GM12891 (cell line): ENCODE results near the gene TBC1D22A.

Source experiments
- DNase-seq: peaks from one replicate; pipeline ENCODE4 v3.0.0; 2011; ENCODE audit warnings: low spot score; ENCODE audit not compliant: insufficient read length
- FAIRE-seq: peaks from 2 replicates; lab custom pipeline; 2011; peaks lifted over from hg19 to GRCh38; lab: Jason Lieb, UNC
- PAX5 ChIP-seq: IDR thresholded peaks from 2 replicates; pipeline ENCODE4 v1.6.1; 2011; ENCODE audit warnings: low read length, moderate library complexity, mild to moderate bottlenecking; ENCODE audit not compliant: insufficient read depth, severe bottlenecking
- POLR2A ChIP-seq: IDR thresholded peaks from 2 replicates; pipeline ENCODE4 v1.6.1; 2011; ENCODE audit warnings: low read depth, low read length, control low read depth
- POLR2AphosphoS5 ChIP-seq: IDR thresholded peaks from 2 replicates; pipeline ENCODE4 v1.6.1; 2011; ENCODE audit warnings: low read depth, low read length, control low read depth
- POU2F2 ChIP-seq: IDR thresholded peaks from 2 replicates; pipeline ENCODE4 v1.6.1; 2011; ENCODE audit warnings: low read depth, mild to moderate bottlenecking, control low read depth, low read length, moderate library complexity
- SPI1 ChIP-seq: IDR thresholded peaks from 2 replicates; pipeline ENCODE4 v1.6.1; 2011; ENCODE audit warnings: low read depth, low read length, control low read depth
- TAF1 ChIP-seq: IDR thresholded peaks from 2 replicates; pipeline ENCODE4 v1.6.1; 2011; ENCODE audit warnings: low read depth, low read length, control low read depth

TBC1D22A gene

GRCh38 chr22:46844606-46845210, 82.3 kb downstream of the TBC1D22A start:
- FAIRE-seq (no peak), DNase-seq (no peak)
- TF ChIP-seq POLR2AphosphoS5 (no peak), TAF1 (no peak), SPI1 (no peak), PAX5 (no peak), POU2F2 (no peak), POLR2A (no peak)

GRCh38 chr22:46845296-46846149, 83.1 kb downstream of the TBC1D22A start:
- no peak for DNase-seq
- no peak for FAIRE-seq
- TF ChIP-seq POU2F2: no peak
- TF ChIP-seq TAF1: no peak
- no peak for TF ChIP-seq POLR2A
- no peak for TF ChIP-seq PAX5
- TF ChIP-seq SPI1: no peak
- no peak for TF ChIP-seq POLR2AphosphoS5

- no peak for FAIRE-seq
- DNase-seq: no peak
- no peak for TF ChIP-seq SPI1
These were observed 83.8 kb downstream of the TBC1D22A start for GRCh38 chr22:46846150-46846831.

GRCh38 chr22:46846832-46847355, 84.4 kb downstream of the TBC1D22A start:
- DNase-seq (no peak), FAIRE-seq (no peak)
- no peak for TF ChIP-seq TAF1
- no peak for TF ChIP-seq POU2F2
- no peak for TF ChIP-seq POLR2AphosphoS5
- TF ChIP-seq SPI1: no peak
- no peak for TF ChIP-seq PAX5
- no peak for TF ChIP-seq POLR2A

- TF ChIP-seq POLR2A: no peak
- DNase-seq (no peak), FAIRE-seq (no peak)
These were observed 85.7 kb downstream of the TBC1D22A start for GRCh38 chr22:46848197-46848596.

GRCh38 chr22:46849101-46849500, 86.7 kb downstream of the TBC1D22A start:
- TF ChIP-seq POLR2AphosphoS5 (no peak), POU2F2 (no peak), SPI1 (no peak), TAF1 (no peak), POLR2A (no peak), PAX5 (no peak)
- FAIRE-seq (no peak), DNase-seq (no peak)

- FAIRE-seq: no peak
- no peak for DNase-seq
- TF ChIP-seq POLR2A: no peak
- TF ChIP-seq SPI1: no peak
- TF ChIP-seq POU2F2: no peak
- no peak for TF ChIP-seq PAX5
- TF ChIP-seq TAF1: no peak
- TF ChIP-seq POLR2AphosphoS5: no peak
These were observed 87.5 kb downstream of the TBC1D22A start for GRCh38 chr22:46849951-46850350.

GRCh38 chr22:46851311-46851710, 88.9 kb downstream of the TBC1D22A start:
- no peak for DNase-seq
- no peak for TF ChIP-seq POU2F2
- TF ChIP-seq PAX5: no peak
- TF ChIP-seq TAF1: no peak
- no peak for TF ChIP-seq POLR2AphosphoS5
- no peak for FAIRE-seq

- FAIRE-seq: no peak
- TF ChIP-seq POU2F2: no peak
- no peak for TF ChIP-seq TAF1
- TF ChIP-seq SPI1: no peak
- no peak for TF ChIP-seq POLR2A
- no peak for TF ChIP-seq POLR2AphosphoS5
- DNase-seq: no peak
These were observed 89.5 kb downstream of the TBC1D22A start for GRCh38 chr22:46851941-46852340.

GRCh38 chr22:46852771-46853170, 90.3 kb downstream of the TBC1D22A start:
- TF ChIP-seq TAF1 (no peak), POLR2AphosphoS5 (no peak), SPI1 (no peak), PAX5 (no peak), POLR2A (no peak), POU2F2 (no peak)
- FAIRE-seq (no peak), DNase-seq (no peak)
